ENCODE measurements around the gene HP1BP3. TPM values are rescaled to one million over a fixed set of nuclear protein-coding genes. Genes with fewer than 3 reads are reported as not detected.

Gene HP1BP3
- total and polyA plus RNA-seq, 7 donors: 54.6 to 269 (median 158) TPM

- H3K9me3 ChIP-seq: no peaks in the 10 kb centered on the region
- DNase-seq: no peak
- H3K36me3 ChIP-seq: peaks cover 0 to 48% (median 7%) of the 10 kb centered on the region in 4 donors
- no peak overlapping the region for H3K4me3 ChIP-seq
- no peaks in the 10 kb centered on the region for H3K4me1 ChIP-seq
- H3K27ac ChIP-seq: no peak overlapping the region
- H3K27me3 ChIP-seq: no peaks in the 10 kb centered on the region
- intact Hi-C loops (cut with DNase I): no loop called here
- WGBS, 2 donors: 89 to 93% methylated on average over 5 of the region's 5 CpGs
- TF ChIP-seq POLR2A (IDR thresholded peaks at IDR 0.05) (no peak), EP300 (IDR thresholded peaks at IDR 0.05) (no peak), CTCF (IDR thresholded peaks at IDR 0.05) (no peak), POLR2AphosphoS5 (IDR thresholded peaks at IDR 0.05) (no peak)
Observed at GRCh38 chr1:20819818-20820217, 32.7 kb upstream of the HP1BP3 start.

- TF ChIP-seq POLR2AphosphoS5 (IDR thresholded peaks at IDR 0.05) (no peak), POLR2A (IDR thresholded peaks at IDR 0.05) (no peak), CTCF (IDR thresholded peaks at IDR 0.05) (no peak), EP300 (IDR thresholded peaks at IDR 0.05) (no peak)
- DNase-seq: no peak
- Histone ChIP-seq H3K9me3 (no peaks in the 10 kb centered on the region), H3K27ac (no peak overlapping the region), H3K36me3 (peaks cover 0 to 29% (median 4%) of the 10 kb centered on the region in 4 donors), H3K4me3 (no peak overlapping the region), H3K27me3 (no peaks in the 10 kb centered on the region), H3K4me1 (no peaks in the 10 kb centered on the region)
- no CpG with 5 or more reads among the region's 4 CpGs for WGBS, 2 donors
- intact Hi-C loops (cut with DNase I): no loop called here
Observed at GRCh38 chr1:20814534-20814871, 27.4 kb upstream of the HP1BP3 start.

GRCh38 chr1:20811916-20812315, 24.8 kb upstream of the HP1BP3 start:
- Histone ChIP-seq H3K27ac (no peak overlapping the region), H3K4me1 (no peaks in the 10 kb centered on the region), H3K27me3 (no peaks in the 10 kb centered on the region), H3K36me3 (peaks cover 0 to 28% (median 6%) of the 10 kb centered on the region in 4 donors), H3K4me3 (no peak overlapping the region), H3K9me3 (no peaks in the 10 kb centered on the region)
- no peak for DNase-seq
- WGBS, 2 donors: 93 to 96% methylated on average over 5 of the region's 5 CpGs
- TF ChIP-seq POLR2AphosphoS5 (IDR thresholded peaks at IDR 0.05): no peak
- no peak for TF ChIP-seq EP300 (IDR thresholded peaks at IDR 0.05)
- no peak for TF ChIP-seq CTCF (IDR thresholded peaks at IDR 0.05)
- no peak for TF ChIP-seq POLR2A (IDR thresholded peaks at IDR 0.05)
- intact Hi-C loops (cut with DNase I): no loop called here

GRCh38 chr1:20793236-20793635, 6.1 kb upstream of the HP1BP3 start:
- Histone ChIP-seq H3K27me3 (no peaks in the 10 kb centered on the region), H3K27ac (no peak overlapping the region), H3K9me3 (no peaks in the 10 kb centered on the region), H3K36me3 (no peaks in the 10 kb centered on the region), H3K4me3 (no peak overlapping the region), H3K4me1 (peaks cover 0 to 4% (median 2%) of the 10 kb centered on the region in 4 donors)
- no peak for DNase-seq
- TF ChIP-seq EP300 (IDR thresholded peaks at IDR 0.05) (no peak), POLR2A (IDR thresholded peaks at IDR 0.05) (no peak), POLR2AphosphoS5 (IDR thresholded peaks at IDR 0.05) (no peak), CTCF (IDR thresholded peaks at IDR 0.05) (no peak)
- intact Hi-C loops (cut with DNase I): no loop called here
- WGBS, 2 donors: 97 to 99% methylated on average over 4 of the region's 4 CpGs

- no peak for DNase-seq
- 83 to 89% methylated on average over 2 of the region's 2 CpGs for WGBS, 2 donors
- Histone ChIP-seq H3K36me3 (no peaks in the 10 kb centered on the region), H3K27me3 (no peaks in the 10 kb centered on the region), H3K9me3 (no peaks in the 10 kb centered on the region), H3K27ac (no peak overlapping the region), H3K4me3 (no peak overlapping the region), H3K4me1 (peaks cover 0 to 11% (median 4%) of the 10 kb centered on the region in 4 donors)
- no peak for TF ChIP-seq POLR2A (IDR thresholded peaks at IDR 0.05)
- intact Hi-C loops (cut with DNase I): no loop called here
Observed at GRCh38 chr1:20792196-20792595, 5.1 kb upstream of the HP1BP3 start.

Measured in sigmoid colon (tissue), 7 donors.